GM12892 (cell line): ENCODE measurements around the gene SPTLC3.

Experiments used
- DNase-seq: peaks from one replicate; pipeline ENCODE4 v3.0.0; 2011; ENCODE audit not compliant: insufficient read length
- FAIRE-seq: peaks from 2 replicates; lab custom pipeline; 2011; peaks lifted over from hg19 to GRCh38; lab: Jason Lieb, UNC
- POLR2A ChIP-seq: IDR thresholded peaks from 2 replicates; pipeline ENCODE4 v1.6.1; 2011; ENCODE audit warnings: low read depth, low read length, control low read depth
- POLR2AphosphoS5 ChIP-seq: IDR thresholded peaks from 2 replicates; pipeline ENCODE4 v1.6.1; 2011; ENCODE audit warnings: low read depth, low read length, control low read depth
- TAF1 ChIP-seq: IDR thresholded peaks from 2 replicates; pipeline ENCODE4 v1.6.1; 2011; ENCODE audit warnings: low read depth, mild to moderate bottlenecking, control low read depth, low read length, borderline replicate concordance

The SPTLC3 gene

GRCh38 chr20:13213335-13213734, 204.6 kb downstream of the SPTLC3 start:
- no peak for FAIRE-seq
- DNase-seq: no peak
- no peak for TF ChIP-seq POLR2AphosphoS5
- no peak for TF ChIP-seq TAF1
- no peak for TF ChIP-seq POLR2A

DNA sequence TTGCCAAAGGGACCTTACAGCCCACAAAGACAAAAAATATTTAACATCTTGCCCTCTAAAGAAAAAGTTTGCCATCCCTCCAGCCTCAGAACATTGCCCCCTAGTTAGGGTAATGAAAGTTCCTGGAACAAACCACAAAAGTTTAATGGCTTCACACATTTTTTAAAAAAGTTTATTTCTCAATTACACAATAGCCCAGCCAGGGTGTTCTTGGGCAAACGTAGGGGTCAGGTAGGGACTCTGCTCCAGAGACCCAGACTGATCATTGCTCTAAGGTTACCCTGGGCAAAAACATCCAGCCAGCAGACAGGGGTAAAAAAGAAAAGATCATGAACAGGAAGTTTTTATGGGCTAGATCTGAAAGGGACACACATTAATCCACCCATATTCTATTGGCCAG, 207.8 kb downstream of the SPTLC3 start:
- TF ChIP-seq POLR2A: no peak
- no peak for TF ChIP-seq POLR2AphosphoS5
- TF ChIP-seq TAF1: no peak
- no peak for DNase-seq
- FAIRE-seq: no peak
